ENCODE results near the gene CHN2.
"Not testable (repeated sequence)": the region's sequence is repeated elsewhere in the genome, so short reads cannot be mapped to it uniquely, and the experiment has no call there.

Gene CHN2

GRCh38 chr7:29189743-29190201 lies 4.8 kb upstream of the CHN2 start:
- DNase-seq (ENCODE audit: low read depth in 2 of 2), result peak in 1 of 2 experiments; percentile 41

- DNase-seq (ENCODE audit: low read depth in 2 of 2), result no peak
Observed at GRCh38 chr7:29190349-29191045, 4.1 kb upstream of the CHN2 start.

GRCh38 chr7:29192323-29192722 lies 2.3 kb upstream of the CHN2 start:
- DNase-seq (ENCODE audit: low read depth in 2 of 2), result no peak

- DNase-seq (ENCODE audit: low read depth in 2 of 2), result no peak
Observed at GRCh38 chr7:29192811-29193210, 1.8 kb upstream of the CHN2 start.

- DNase-seq (ENCODE audit: low read depth in 2 of 2), result no peak
Observed at GRCh38 chr7:29193316-29194205, 1.0 kb upstream of the CHN2 start.

GRCh38 chr7:29194206-29194593 lies 375 bp upstream of the CHN2 start:
- DNase-seq (ENCODE audit: low read depth in 2 of 2), result no peak

GRCh38 chr7:29196191-29196590 lies 1.6 kb downstream of the CHN2 start:
- DNase-seq (ENCODE audit: low read depth in 2 of 2), result no peak

- DNase-seq (ENCODE audit: low read depth in 2 of 2), result no peak
Observed at GRCh38 chr7:29196971-29197595, 2.5 kb downstream of the CHN2 start.

- no peak for DNase-seq (ENCODE audit: low read depth in 2 of 2)
Observed at GRCh38 chr7:29197916-29198315, 3.3 kb downstream of the CHN2 start.

GRCh38 chr7:29199776-29200175 lies 5.2 kb downstream of the CHN2 start:
- DNase-seq (ENCODE audit: low read depth in 2 of 2), result no peak

- DNase-seq (ENCODE audit: low read depth in 2 of 2), result no peak
Observed at GRCh38 chr7:29202651-29203069, 8.1 kb downstream of the CHN2 start.

GRCh38 chr7:29204491-29205272 lies 10.1 kb downstream of the CHN2 start:
- no peak for DNase-seq (ENCODE audit: low read depth in 2 of 2)

GRCh38 chr7:29207162-29207801 lies 12.7 kb downstream of the CHN2 start:
- no peak for DNase-seq (ENCODE audit: low read depth in 2 of 2)

- DNase-seq (ENCODE audit: low read depth in 2 of 2), result no peak
Observed at GRCh38 chr7:29208410-29209250, 14.1 kb downstream of the CHN2 start.

- DNase-seq (ENCODE audit: low read depth in 2 of 2), result no peak
Observed at GRCh38 chr7:29209745-29210144, 15.2 kb downstream of the CHN2 start.

GRCh38 chr7:29212736-29213135 lies 18.2 kb downstream of the CHN2 start:
- not testable (repeated sequence) for DNase-seq (ENCODE audit: low read depth in 2 of 2)

GRCh38 chr7:29214056-29214455 lies 19.5 kb downstream of the CHN2 start:
- no peak for DNase-seq (ENCODE audit: low read depth in 2 of 2)

GRCh38 chr7:29214816-29215215 lies 20.2 kb downstream of the CHN2 start:
- no peak for DNase-seq (ENCODE audit: low read depth in 2 of 2)

- no peak for DNase-seq (ENCODE audit: low read depth in 2 of 2)
Observed at GRCh38 chr7:29216128-29216527, 21.6 kb downstream of the CHN2 start.

- DNase-seq (ENCODE audit: low read depth in 2 of 2), result no peak
Observed at GRCh38 chr7:29217113-29217512, 22.5 kb downstream of the CHN2 start.

Measured in stimulated activated CD4-positive, alpha-beta T cell treated with anti-CD3 and anti-CD28 coated beads, Interleukin-12 subunit alpha, Interleukin-12 subunit beta, amount 100 ng/mL, for 24 hours (primary cell).